Neural crest cell (in vitro differentiated cells): Measurements from ENCODE around the gene NETO2. TPM values are rescaled to one million over a fixed set of nuclear protein-coding genes. Genes with fewer than 3 reads are reported as not detected.

Experiments
- DNase-seq: peaks from one replicate; pipeline ENCODE4 v3.0.0; 2021; ENCODE audit warnings: low read depth, mixed read lengths, low spot score
- H3K27ac Mint-ChIP-seq: one replicate; pipeline ENCODE4 v1.8.0; 2021; ENCODE audit warnings: mild to moderate bottlenecking, mixed read lengths; ENCODE audit not compliant: unreplicated experiment
- H3K27me3 Mint-ChIP-seq: 2 replicates; pipeline ENCODE4 v1.8.0; 2021; ENCODE audit warnings: low read depth, mild to moderate bottlenecking, mixed read lengths
- H3K36me3 Mint-ChIP-seq: 2 replicates; pipeline ENCODE4 v1.8.0; 2021; ENCODE audit warnings: low read depth, mild to moderate bottlenecking, mixed read lengths
- H3K4me1 Mint-ChIP-seq: 2 replicates; pipeline ENCODE4 v1.8.0; 2021; ENCODE audit warnings: mixed read lengths
- H3K4me3 Mint-ChIP-seq: one replicate; pipeline ENCODE4 v1.8.0; 2021; ENCODE audit warnings: mild to moderate bottlenecking, mixed read lengths
- H3K9me3 Mint-ChIP-seq: 2 replicates; pipeline ENCODE4 v1.8.0; 2021; ENCODE audit warnings: mixed read lengths
- total RNA-seq: library from RNA; stranded (reverse); gene quantifications from 2 replicates; pipeline ENCODE4 v1.2.1, GENCODE V29; 2021
- TF ChIP-seq, protein P1 (sequence below): fragments of 200-600 bp; sonication (generic); conservative IDR thresholded peaks from 2 replicates; pipeline ENCODE4 v1.5.0; 2021; ENCODE audit warnings: antibody characterized with exemption, mild to moderate bottlenecking

NETO2 gene
- total RNA-seq, 1 donor from 2014 or later = 105 TPM

DNA sequence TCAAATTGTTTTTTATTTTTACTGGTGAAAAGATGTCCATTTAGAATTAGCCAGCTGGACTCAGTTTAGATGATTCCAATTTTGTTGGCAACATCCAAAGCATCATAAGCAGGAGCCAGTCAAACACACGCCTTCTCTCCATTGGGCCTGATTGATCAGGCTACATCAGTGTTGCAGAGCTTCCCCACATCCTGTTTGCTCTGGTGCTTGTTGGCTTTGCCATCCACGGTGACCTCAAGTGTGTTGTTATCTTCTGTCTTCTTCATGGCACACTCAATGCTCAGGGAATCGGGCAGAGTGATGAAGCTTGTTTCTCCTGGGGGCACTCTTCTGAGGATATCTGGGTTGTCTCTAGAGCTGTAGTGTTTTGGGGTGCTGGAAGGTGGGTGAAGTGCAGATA, 6.3 kb upstream of the NETO2 start:
- H3K4me1 Mint-ChIP-seq = no peaks in the 10 kb centered on the region
- H3K36me3 Mint-ChIP-seq = peaks cover 19% of the 10 kb centered on the region
- H3K4me3 Mint-ChIP-seq = no peak overlapping the region
- TF ChIP-seq, protein P1, sequence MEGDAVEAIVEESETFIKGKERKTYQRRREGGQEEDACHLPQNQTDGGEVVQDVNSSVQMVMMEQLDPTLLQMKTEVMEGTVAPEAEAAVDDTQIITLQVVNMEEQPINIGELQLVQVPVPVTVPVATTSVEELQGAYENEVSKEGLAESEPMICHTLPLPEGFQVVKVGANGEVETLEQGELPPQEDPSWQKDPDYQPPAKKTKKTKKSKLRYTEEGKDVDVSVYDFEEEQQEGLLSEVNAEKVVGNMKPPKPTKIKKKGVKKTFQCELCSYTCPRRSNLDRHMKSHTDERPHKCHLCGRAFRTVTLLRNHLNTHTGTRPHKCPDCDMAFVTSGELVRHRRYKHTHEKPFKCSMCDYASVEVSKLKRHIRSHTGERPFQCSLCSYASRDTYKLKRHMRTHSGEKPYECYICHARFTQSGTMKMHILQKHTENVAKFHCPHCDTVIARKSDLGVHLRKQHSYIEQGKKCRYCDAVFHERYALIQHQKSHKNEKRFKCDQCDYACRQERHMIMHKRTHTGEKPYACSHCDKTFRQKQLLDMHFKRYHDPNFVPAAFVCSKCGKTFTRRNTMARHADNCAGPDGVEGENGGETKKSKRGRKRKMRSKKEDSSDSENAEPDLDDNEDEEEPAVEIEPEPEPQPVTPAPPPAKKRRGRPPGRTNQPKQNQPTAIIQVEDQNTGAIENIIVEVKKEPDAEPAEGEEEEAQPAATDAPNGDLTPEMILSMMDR = no peak
- H3K27ac Mint-ChIP-seq = no peak overlapping the region
- peaks cover 6% of the 10 kb centered on the region for H3K9me3 Mint-ChIP-seq
- DNase-seq = no peak
- H3K27me3 Mint-ChIP-seq = peaks cover 4% of the 10 kb centered on the region

DNA sequence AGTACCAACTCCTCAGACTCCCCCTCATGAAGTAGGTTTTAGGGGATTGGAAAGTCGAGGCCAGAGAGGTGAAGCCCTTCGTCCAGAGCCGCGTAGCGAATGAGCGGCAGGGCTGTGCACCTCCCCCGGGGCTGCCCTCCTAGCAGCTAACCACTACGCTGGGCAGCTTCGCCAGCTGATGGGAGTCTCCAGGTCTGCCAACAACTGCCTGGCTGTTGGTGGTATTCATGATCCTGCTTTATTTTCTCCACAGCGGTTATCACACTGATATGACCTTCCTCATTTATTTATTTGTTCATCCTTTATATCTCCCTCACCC, 773 bp upstream of the NETO2 start:
- Mint-ChIP-seq H3K36me3 (no peaks in the 10 kb centered on the region), H3K9me3 (no peaks in the 10 kb centered on the region)

DNA sequence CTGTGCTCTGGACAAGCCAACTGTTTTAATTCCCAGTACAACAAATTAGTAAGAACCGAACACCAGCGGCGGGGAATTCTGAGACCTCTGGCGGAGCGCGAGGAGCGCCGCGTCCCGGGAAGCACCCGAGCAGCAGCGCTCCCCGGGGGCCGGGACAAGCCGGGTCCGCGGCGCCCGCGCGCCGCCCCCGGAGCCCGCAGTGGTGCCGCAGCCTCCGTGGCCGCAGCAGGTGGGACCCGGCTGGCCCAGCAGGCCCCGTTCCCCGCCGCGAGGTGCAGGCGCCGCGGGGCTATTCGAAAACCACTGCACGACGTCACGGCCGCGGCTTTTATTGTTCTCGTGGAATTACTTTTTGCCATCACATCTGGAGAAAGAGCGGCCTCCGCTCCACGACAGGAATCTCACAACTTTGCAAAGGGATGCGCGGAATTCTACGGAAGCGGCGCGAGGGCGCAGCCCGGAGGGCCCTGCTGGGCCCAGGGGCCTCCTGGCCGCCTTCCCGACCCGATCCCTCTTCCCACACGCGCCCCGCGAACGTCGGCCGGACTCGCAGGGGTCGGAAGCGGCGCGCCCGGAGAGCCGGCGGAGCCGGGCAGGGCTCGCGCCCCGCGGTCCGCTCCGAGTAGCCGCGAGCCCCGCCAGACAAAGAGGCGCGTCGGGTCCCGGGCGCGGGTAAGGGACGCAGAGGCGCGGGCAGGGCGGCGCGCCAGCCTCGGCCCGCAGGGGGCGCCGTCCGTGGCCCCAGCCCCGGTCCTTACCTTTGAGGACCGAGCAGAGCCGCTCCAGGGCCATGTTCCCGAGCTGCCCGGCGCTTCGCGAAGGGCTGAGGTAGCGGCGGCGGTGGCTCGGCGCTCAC, 696 bp downstream of the NETO2 start:
- Mint-ChIP-seq H3K36me3 (no peaks in the 10 kb centered on the region), H3K4me1 (peaks cover 46% of the 10 kb centered on the region), H3K4me3 (peak overlapping the region; percentile 95), H3K27ac (peak overlapping the region; percentile 64), H3K27me3 (peaks cover 4% of the 10 kb centered on the region), H3K9me3 (no peaks in the 10 kb centered on the region)
- peak; percentile 68 for DNase-seq
- TF ChIP-seq, protein P1 = peak; percentile 89

More for the DNA sequence above, 773 bp upstream of the NETO2 start:
- TF ChIP-seq, protein P1 = no peak
- peaks cover 31% of the 10 kb centered on the region for H3K4me1 Mint-ChIP-seq
- peaks cover 4% of the 10 kb centered on the region for H3K27me3 Mint-ChIP-seq
- H3K27ac Mint-ChIP-seq = peak overlapping the region; percentile 50
- no peak for DNase-seq
- peak overlapping the region; percentile 77 for H3K4me3 Mint-ChIP-seq

DNA sequence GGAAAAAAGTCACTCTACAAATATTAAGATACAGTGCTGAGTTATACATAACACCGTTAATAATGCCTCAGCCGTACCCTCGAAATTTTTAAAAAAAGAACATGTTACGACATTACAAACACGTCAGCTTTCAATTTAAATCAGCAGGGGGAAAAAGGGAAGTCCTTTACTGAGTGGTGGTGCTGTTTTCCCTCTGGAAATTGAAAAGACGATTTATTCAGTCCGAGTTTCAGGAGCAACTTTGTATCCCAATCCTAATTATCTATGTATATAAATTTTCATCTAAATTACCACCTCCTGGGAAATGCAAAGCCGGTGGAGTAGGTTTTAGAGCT, 1.3 kb downstream of the NETO2 start:
- Mint-ChIP-seq H3K27ac (peak overlapping the region; percentile 14), H3K9me3 (no peaks in the 10 kb centered on the region), H3K4me3 (peak overlapping the region; percentile 95), H3K4me1 (peaks cover 50% of the 10 kb centered on the region), H3K27me3 (peaks cover 4% of the 10 kb centered on the region), H3K36me3 (no peaks in the 10 kb centered on the region)
- TF ChIP-seq, protein P1 = no peak
- no peak for DNase-seq

DNA sequence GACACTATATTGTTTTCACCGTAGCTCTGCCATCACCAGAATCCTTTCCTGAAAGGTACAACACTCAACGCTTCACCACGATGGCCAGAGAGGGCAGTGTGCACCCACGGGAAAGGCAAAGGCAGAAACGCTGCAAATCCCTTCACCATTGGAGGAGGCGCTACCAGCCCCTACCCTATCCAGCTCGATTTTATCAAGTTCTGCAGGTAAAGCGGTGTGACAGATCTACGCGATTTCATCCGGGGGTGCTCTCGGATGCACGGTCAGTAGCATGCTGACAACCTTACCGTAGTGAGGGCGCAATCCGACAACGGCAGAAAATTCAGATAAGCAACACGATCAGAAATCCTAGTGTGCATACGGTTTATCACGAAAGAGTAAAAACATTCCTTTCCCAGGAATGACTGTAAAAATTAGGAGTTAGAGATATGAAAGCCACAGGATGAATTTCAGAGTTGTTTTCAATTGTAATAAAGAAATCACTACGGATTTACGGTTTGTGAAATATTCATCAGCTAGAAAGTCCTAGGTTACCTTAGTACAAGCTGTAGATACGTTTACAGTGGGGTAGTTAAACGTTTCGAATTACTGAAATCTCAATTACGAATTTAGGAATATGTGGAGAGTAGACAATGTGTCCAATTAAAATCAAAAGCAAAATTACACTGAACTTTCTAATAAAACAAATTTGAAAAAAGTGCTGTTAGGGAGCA, 1.8 kb downstream of the NETO2 start:
- Mint-ChIP-seq H3K36me3 (no peaks in the 10 kb centered on the region), H3K4me1 (peaks cover 52% of the 10 kb centered on the region), H3K4me3 (peak overlapping the region; percentile 95), H3K27ac (peak overlapping the region; percentile 64), H3K9me3 (no peaks in the 10 kb centered on the region), H3K27me3 (peaks cover 4% of the 10 kb centered on the region)
- DNase-seq = peak; percentile 78
- TF ChIP-seq, protein P1 = peak; percentile 91
